ENCODE measurements around the gene FAM110C. TPM values are rescaled to one million over a fixed set of nuclear protein-coding genes. Genes with fewer than 3 reads are reported as not detected.

The FAM110C gene
- total RNA-seq, 4 donors from 2014 or later = 23.7 to 53.9 (median 41.8) TPM

GRCh38 chr2:33620-34019 lies 12.7 kb downstream of the FAM110C start:
- no peaks in the 10 kb centered on the region for H3K36me3 ChIP-seq
- H3K4me3 ChIP-seq = no peak overlapping the region
- TF ChIP-seq CTCF (IDR thresholded peaks at IDR 0.05) (peak in 1 of 5 experiments; percentile 13), POLR2AphosphoS5 (IDR thresholded peaks at IDR 0.05) (peak in 2 of 3 donors; percentile 27 to 49), POLR2A (IDR thresholded peaks at IDR 0.05) (no peak), EP300 (IDR thresholded peaks at IDR 0.05; ENCODE audit: low read depth) (no peak)
- no peaks in the 10 kb centered on the region for H3K9me3 ChIP-seq
- H3K4me1 ChIP-seq = peaks cover 20 to 55% (median 35%) of the 10 kb centered on the region in 4 donors
- in situ Hi-C loops (cut with MboI; ENCODE audit: low pct_ligation_motif_present in 1 of 4, low pct_unique_long_range_greater_than_20kb in 1 of 4, low sequenced_read_pairs in 3 of 4) = no loop called here
- H3K27me3 ChIP-seq = no peaks in the 10 kb centered on the region
- peak; percentile 68 for DNase-seq
- 29 to 70% methylated on average over 4 to 7 of the region's 7 CpGs for WGBS, 2 donors (ENCODE audit: low coverage in 1 of 2)
- H3K27ac ChIP-seq = peak overlapping the region; percentile 59 to 67 (median 62)
- intact Hi-C loops (cut with DNase I; ENCODE audit: low total_unique reads) = no loop called here

DNA sequence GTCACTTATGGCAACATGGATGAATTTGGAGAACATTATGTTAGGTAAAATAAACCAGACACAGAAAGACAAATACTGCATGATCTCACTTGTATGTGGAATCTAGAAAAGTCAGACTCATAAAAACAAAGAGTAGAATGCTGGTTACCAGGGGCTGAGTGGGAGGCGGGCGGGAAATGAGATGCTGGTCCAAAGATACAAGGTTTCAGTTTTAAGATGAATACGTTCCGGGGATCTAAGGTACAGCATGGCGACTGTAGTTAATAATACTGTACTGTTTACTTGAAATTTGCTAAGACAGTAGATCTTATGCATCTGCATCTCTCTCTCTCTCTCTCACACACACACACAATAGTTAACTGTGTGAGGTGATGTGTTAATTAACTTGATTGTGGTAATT lies 14.2 kb downstream of the FAM110C start:
- DNase-seq = no peak
- WGBS, 2 donors (ENCODE audit: low coverage in 1 of 2) = 85 to 90% methylated on average over 5 of the region's 5 CpGs
- Histone ChIP-seq H3K9me3 (no peaks in the 10 kb centered on the region), H3K4me1 (peaks cover 20 to 51% (median 34%) of the 10 kb centered on the region in 4 donors), H3K27me3 (no peaks in the 10 kb centered on the region), H3K36me3 (no peaks in the 10 kb centered on the region), H3K27ac (no peak overlapping the region), H3K4me3 (no peak overlapping the region)
- intact Hi-C loops (cut with DNase I; ENCODE audit: low total_unique reads) (no loop called here), in situ Hi-C loops (cut with MboI; ENCODE audit: low pct_ligation_motif_present in 1 of 4, low pct_unique_long_range_greater_than_20kb in 1 of 4, low sequenced_read_pairs in 3 of 4) (no loop called here)
- TF ChIP-seq POLR2A (IDR thresholded peaks at IDR 0.05) (no peak), EP300 (IDR thresholded peaks at IDR 0.05; ENCODE audit: low read depth) (no peak), POLR2AphosphoS5 (IDR thresholded peaks at IDR 0.05) (no peak), CTCF (IDR thresholded peaks at IDR 0.05) (no peak)

DNA sequence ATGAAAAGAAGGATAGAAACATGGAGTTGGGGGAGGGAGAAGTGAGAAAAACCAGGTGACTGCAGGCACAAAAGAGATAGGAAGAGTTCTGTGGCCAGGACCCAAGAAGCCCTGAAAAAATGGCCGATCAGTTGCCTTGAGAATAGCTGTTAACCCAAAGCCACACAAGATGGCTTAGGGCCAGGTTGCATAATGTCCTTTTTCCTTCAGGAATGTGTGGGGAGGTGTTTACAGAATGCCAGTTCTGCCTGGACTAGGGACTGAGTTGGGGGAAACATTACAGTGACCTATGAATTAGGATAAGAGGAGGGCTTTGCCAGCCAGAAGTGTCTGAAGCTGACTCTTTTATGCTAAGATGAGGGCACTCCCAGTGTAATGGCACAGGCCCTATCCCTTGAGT lies 17.1 kb downstream of the FAM110C start:
- DNase-seq = no peak
- TF ChIP-seq EP300 (IDR thresholded peaks at IDR 0.05; ENCODE audit: low read depth) = no peak
- TF ChIP-seq POLR2AphosphoS5 (IDR thresholded peaks at IDR 0.05) = no peak
- no peak for TF ChIP-seq POLR2A (IDR thresholded peaks at IDR 0.05)
- no peak for TF ChIP-seq CTCF (IDR thresholded peaks at IDR 0.05)
- H3K36me3 ChIP-seq = no peaks in the 10 kb centered on the region
- WGBS, 2 donors (ENCODE audit: low coverage in 1 of 2) = 70 to 76% methylated on average over 1 of the region's 1 CpG
- H3K4me3 ChIP-seq = no peak overlapping the region
- in situ Hi-C loops (cut with MboI; ENCODE audit: low pct_ligation_motif_present in 1 of 4, low pct_unique_long_range_greater_than_20kb in 1 of 4, low sequenced_read_pairs in 3 of 4) (no loop called here), intact Hi-C loops (cut with DNase I; ENCODE audit: low total_unique reads) (no loop called here)
- no peaks in the 10 kb centered on the region for H3K9me3 ChIP-seq
- H3K4me1 ChIP-seq = peaks cover 15 to 37% (median 20%) of the 10 kb centered on the region in 4 donors
- H3K27ac ChIP-seq = peak overlapping the region in 2 of 4 donors; percentile 19 to 26
- H3K27me3 ChIP-seq = no peaks in the 10 kb centered on the region

GRCh38 chr2:28406-28975 lies 17.8 kb downstream of the FAM110C start:
- 54 to 57% methylated on average over 5 of the region's 5 CpGs for WGBS, 2 donors (ENCODE audit: low coverage in 1 of 2)
- TF ChIP-seq CTCF (IDR thresholded peaks at IDR 0.05) = no peak
- no peak for TF ChIP-seq POLR2AphosphoS5 (IDR thresholded peaks at IDR 0.05)
- TF ChIP-seq POLR2A (IDR thresholded peaks at IDR 0.05) = no peak
- no peak for TF ChIP-seq EP300 (IDR thresholded peaks at IDR 0.05; ENCODE audit: low read depth)
- in situ Hi-C loops (cut with MboI; ENCODE audit: low pct_ligation_motif_present in 1 of 4, low pct_unique_long_range_greater_than_20kb in 1 of 4, low sequenced_read_pairs in 3 of 4) = no loop called here

More at GRCh38 chr2:28406-28975, 17.8 kb downstream of the FAM110C start:
- Histone ChIP-seq H3K36me3 (no peaks in the 10 kb centered on the region), H3K4me3 (no peak overlapping the region), H3K27ac (no peak overlapping the region), H3K9me3 (no peaks in the 10 kb centered on the region), H3K27me3 (no peaks in the 10 kb centered on the region), H3K4me1 (peaks cover 11 to 38% (median 20%) of the 10 kb centered on the region in 4 donors)
- intact Hi-C loops (cut with DNase I; ENCODE audit: low total_unique reads) = no loop called here
- no peak for DNase-seq

Measured in transverse colon (tissue), 4 donors.